ENCODE measurements around the gene TRPM1.

TRPM1 gene

DNA sequence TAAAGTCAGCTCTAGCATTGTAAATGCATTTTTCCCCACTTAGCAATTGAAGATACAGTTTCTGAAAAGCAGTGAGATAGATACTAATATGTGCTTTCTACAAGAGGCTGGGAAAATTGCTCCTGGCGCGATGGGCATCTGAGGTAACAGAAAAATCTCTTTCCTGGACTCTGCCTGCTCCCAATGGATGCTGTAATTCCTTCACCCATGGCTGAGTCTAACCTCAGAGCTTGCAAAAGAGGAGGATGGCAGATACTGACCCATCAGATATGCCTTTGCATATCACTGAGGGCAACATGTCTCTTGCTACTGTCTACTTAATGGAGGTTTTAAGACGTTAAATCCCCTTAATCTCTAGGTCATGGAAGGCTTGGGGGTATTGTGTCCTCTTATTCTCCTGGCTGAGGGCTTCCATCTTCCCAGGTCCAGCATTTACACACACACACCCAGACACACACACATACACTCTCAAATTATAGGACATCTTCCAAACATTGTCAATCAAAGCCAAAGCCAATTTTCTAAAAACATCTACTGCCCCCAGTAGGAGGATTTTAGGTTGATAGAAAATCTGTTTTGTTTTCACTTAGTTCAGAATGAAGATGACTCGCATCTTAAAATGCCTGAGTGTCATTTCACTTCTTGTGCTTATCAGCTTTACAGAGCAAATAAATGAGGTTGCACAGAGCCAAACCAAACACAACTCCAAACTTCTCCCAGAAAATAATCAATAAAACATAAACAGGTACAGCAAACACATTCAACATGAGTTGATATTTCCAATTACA is 2.4 kb downstream of the TRPM1 start:
- no peaks in the 10 kb centered on the region for H3K27me3 ChIP-seq (replicated peaks; ENCODE audit: insufficient read depth, low read length)
- H3F3A ChIP-seq (ENCODE audit: insufficient read depth, low read length): peaks cover 4% of the 10 kb centered on the region; the same call in 1 of the 2 replicates
- H3K9me2 ChIP-seq (replicated peaks; ENCODE audit: insufficient read depth, low read length): no peaks in the 10 kb centered on the region
- no peaks in the 10 kb centered on the region for H3K79me2 ChIP-seq (ENCODE audit: low read length)
- H3K9ac ChIP-seq (ENCODE audit: low read length): no peak overlapping the region
- no peak for TF ChIP-seq EZH2 (optimal IDR thresholded peaks at IDR 0.05; ENCODE audit: low read depth, low read length)
- TF ChIP-seq, protein P1, sequence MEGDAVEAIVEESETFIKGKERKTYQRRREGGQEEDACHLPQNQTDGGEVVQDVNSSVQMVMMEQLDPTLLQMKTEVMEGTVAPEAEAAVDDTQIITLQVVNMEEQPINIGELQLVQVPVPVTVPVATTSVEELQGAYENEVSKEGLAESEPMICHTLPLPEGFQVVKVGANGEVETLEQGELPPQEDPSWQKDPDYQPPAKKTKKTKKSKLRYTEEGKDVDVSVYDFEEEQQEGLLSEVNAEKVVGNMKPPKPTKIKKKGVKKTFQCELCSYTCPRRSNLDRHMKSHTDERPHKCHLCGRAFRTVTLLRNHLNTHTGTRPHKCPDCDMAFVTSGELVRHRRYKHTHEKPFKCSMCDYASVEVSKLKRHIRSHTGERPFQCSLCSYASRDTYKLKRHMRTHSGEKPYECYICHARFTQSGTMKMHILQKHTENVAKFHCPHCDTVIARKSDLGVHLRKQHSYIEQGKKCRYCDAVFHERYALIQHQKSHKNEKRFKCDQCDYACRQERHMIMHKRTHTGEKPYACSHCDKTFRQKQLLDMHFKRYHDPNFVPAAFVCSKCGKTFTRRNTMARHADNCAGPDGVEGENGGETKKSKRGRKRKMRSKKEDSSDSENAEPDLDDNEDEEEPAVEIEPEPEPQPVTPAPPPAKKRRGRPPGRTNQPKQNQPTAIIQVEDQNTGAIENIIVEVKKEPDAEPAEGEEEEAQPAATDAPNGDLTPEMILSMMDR (IDR thresholded peaks at IDR 0.05; ENCODE audit: low read length): peak; percentile 38; the same call in 1 of the 2 replicates
- H4K20me1 ChIP-seq (ENCODE audit: insufficient read depth, low read length): no peaks in the 10 kb centered on the region
- H2AFZ ChIP-seq (ENCODE audit: low read length): no peak overlapping the region
- H3K36me3 ChIP-seq (replicated peaks; ENCODE audit: insufficient read depth, low read length): no peaks in the 10 kb centered on the region
- H3K27ac ChIP-seq (ENCODE audit: low read length): no peak overlapping the region
- DNase-seq: peak; percentile 35
- H3K9me3 ChIP-seq (replicated peaks; ENCODE audit: insufficient read depth, low read length): no peaks in the 10 kb centered on the region
- H3K4me3 ChIP-seq (ENCODE audit: low read length): no peak overlapping the region
- H3K4me1 ChIP-seq (ENCODE audit: low read length): peaks cover 36% of the 10 kb centered on the region
- H3K4me2 ChIP-seq (ENCODE audit: low read depth, low read length): no peak overlapping the region

- Histone ChIP-seq H3K9me2 (replicated peaks; ENCODE audit: insufficient read depth, low read length) (no peaks in the 10 kb centered on the region), H3K27me3 (replicated peaks; ENCODE audit: insufficient read depth, low read length) (no peaks in the 10 kb centered on the region), H3K9ac (ENCODE audit: low read length) (no peak overlapping the region), H3K79me2 (ENCODE audit: low read length) (no peaks in the 10 kb centered on the region), H4K20me1 (ENCODE audit: insufficient read depth, low read length) (no peaks in the 10 kb centered on the region), H3K27ac (ENCODE audit: low read length) (no peak overlapping the region), H3F3A (ENCODE audit: insufficient read depth, low read length) (peaks cover 4% of the 10 kb centered on the region; the same call in 1 of the 2 replicates), H3K4me3 (ENCODE audit: low read length) (no peak overlapping the region), H2AFZ (ENCODE audit: low read length) (no peak overlapping the region), H3K9me3 (replicated peaks; ENCODE audit: insufficient read depth, low read length) (no peaks in the 10 kb centered on the region), H3K4me1 (ENCODE audit: low read length) (peaks cover 36% of the 10 kb centered on the region), H3K36me3 (replicated peaks; ENCODE audit: insufficient read depth, low read length) (no peaks in the 10 kb centered on the region), H3K4me2 (ENCODE audit: low read depth, low read length) (no peak overlapping the region)
- DNase-seq: no peak
- TF ChIP-seq EZH2phosphoT487 (IDR thresholded peaks at IDR 0.05; ENCODE audit: low read length) (no peak), EZH2 (optimal IDR thresholded peaks at IDR 0.05; ENCODE audit: low read depth, low read length) (no peak)
- TF ChIP-seq, protein P1 (IDR thresholded peaks at IDR 0.05; ENCODE audit: low read length): no peak
These were observed 3.0 kb downstream of the TRPM1 start for GRCh38 chr15:31098491-31098917.

GRCh38 chr15:31096563-31096962 is 5.0 kb downstream of the TRPM1 start:
- Histone ChIP-seq H3K9ac (ENCODE audit: low read length) (no peak overlapping the region), H3K4me2 (ENCODE audit: low read depth, low read length) (no peak overlapping the region), H3F3A (ENCODE audit: insufficient read depth, low read length) (peaks cover 4% of the 10 kb centered on the region; the same call in 1 of the 2 replicates), H3K36me3 (replicated peaks; ENCODE audit: insufficient read depth, low read length) (no peaks in the 10 kb centered on the region), H3K79me2 (ENCODE audit: low read length) (no peaks in the 10 kb centered on the region), H4K20me1 (ENCODE audit: insufficient read depth, low read length) (no peaks in the 10 kb centered on the region), H3K27me3 (replicated peaks; ENCODE audit: insufficient read depth, low read length) (no peaks in the 10 kb centered on the region), H3K9me3 (replicated peaks; ENCODE audit: insufficient read depth, low read length) (no peaks in the 10 kb centered on the region), H3K4me3 (ENCODE audit: low read length) (no peak overlapping the region), H3K4me1 (ENCODE audit: low read length) (peaks cover 27% of the 10 kb centered on the region), H2AFZ (ENCODE audit: low read length) (no peak overlapping the region), H3K27ac (ENCODE audit: low read length) (no peak overlapping the region), H3K9me2 (replicated peaks; ENCODE audit: insufficient read depth, low read length) (no peaks in the 10 kb centered on the region)
- no peak for TF ChIP-seq EZH2phosphoT487 (IDR thresholded peaks at IDR 0.05; ENCODE audit: low read length)
- TF ChIP-seq EZH2 (optimal IDR thresholded peaks at IDR 0.05; ENCODE audit: low read depth, low read length): no peak
- TF ChIP-seq, protein P1 (IDR thresholded peaks at IDR 0.05; ENCODE audit: low read length): no peak
- DNase-seq: no peak
